Esophagus muscularis mucosa (tissue), 4 donors: ENCODE data around the gene PRDX6.

Experiments
- EP300 ChIP-seq: sonication (generic); formaldehyde crosslinking; IDR thresholded peaks from one replicate; pipeline ENCODE4 v1.6.1; 2017; ENCODE audit warnings: antibody characterized with exemption
- POLR2A ChIP-seq: fragments of 450-650 bp; IDR thresholded peaks from one replicate; pipeline ENCODE4 v1.6.1; 2017; ENCODE audit warnings: antibody characterized with exemption, moderate library complexity, mild to moderate bottlenecking, low read depth
- TF ChIP-seq, protein P1 (sequence below), 3 experiments: fragments of 200-600 bp in 2 of 3; fragments of 450-650 bp in 1 of 3; sonication (generic) in 2 of 3; IDR thresholded peaks; one replicate each; pipeline ENCODE4 v1.5.1; 2017 to 2019; ENCODE audit warnings: antibody characterized with exemption in 3 of 3, mild to moderate bottlenecking in 2 of 3, moderate library complexity in 1 of 3

DNA sequence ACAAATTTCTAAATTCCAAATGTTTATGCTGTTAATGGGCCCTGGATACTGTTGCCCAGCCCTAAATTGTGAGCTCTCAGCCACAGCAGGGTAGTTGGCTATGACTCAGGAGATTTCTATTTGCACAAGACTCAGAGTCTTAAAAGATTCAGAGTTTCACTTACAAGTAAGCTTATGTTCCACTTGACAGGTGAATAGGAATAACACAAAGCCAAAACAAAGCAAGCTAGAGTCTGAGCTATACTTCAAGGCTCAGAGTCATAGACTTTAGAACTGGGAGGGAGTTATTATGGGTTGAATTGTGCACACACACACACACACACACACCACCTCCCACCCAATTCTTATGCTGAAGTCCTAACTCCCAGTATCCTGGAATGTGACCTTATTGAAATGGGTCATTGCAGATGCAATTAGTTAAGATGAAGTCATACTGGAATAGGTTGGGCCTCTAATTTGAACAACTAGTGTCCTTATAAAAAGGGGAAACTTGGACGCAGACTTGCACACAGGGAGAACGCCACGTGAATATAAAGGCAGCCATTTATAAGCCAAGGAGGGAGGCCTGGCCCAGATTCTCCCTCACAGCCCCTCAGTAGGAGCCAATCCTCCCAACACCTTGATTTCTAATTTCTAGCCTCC lies 30.2 kb downstream of the PRDX6 start:
- TF ChIP-seq, protein P1, sequence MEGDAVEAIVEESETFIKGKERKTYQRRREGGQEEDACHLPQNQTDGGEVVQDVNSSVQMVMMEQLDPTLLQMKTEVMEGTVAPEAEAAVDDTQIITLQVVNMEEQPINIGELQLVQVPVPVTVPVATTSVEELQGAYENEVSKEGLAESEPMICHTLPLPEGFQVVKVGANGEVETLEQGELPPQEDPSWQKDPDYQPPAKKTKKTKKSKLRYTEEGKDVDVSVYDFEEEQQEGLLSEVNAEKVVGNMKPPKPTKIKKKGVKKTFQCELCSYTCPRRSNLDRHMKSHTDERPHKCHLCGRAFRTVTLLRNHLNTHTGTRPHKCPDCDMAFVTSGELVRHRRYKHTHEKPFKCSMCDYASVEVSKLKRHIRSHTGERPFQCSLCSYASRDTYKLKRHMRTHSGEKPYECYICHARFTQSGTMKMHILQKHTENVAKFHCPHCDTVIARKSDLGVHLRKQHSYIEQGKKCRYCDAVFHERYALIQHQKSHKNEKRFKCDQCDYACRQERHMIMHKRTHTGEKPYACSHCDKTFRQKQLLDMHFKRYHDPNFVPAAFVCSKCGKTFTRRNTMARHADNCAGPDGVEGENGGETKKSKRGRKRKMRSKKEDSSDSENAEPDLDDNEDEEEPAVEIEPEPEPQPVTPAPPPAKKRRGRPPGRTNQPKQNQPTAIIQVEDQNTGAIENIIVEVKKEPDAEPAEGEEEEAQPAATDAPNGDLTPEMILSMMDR (IDR thresholded peaks at IDR 0.05) = no peak
- TF ChIP-seq POLR2A (no peak), EP300 (no peak)
